Measurements from ENCODE around the gene PDE4B.

PDE4B gene

DNA sequence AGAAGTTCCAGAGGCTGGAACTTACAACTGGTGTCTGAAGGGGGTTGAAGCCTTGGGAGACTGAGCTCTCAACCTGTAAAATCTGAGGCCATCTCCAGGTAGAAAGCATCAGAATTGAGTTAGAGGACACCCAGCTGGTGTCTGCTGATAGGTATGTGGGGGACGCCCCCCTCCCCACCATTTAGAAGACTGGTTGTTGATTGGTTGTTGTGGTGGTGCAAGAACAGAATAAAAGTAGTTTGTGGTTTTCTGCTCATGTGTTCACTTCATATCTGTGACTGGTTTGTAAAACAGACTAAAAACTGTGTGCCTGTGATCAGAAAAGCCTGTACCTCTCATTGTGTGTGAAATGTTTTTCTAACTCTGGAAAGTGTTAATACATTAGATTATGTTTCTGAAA is 33.2 kb upstream of the PDE4B start:
- in situ Hi-C loops (cut with MboI; ENCODE audit: low sequenced_read_pairs, unreplicated experiment): no loop called here
- TF ChIP-seq, protein P1, sequence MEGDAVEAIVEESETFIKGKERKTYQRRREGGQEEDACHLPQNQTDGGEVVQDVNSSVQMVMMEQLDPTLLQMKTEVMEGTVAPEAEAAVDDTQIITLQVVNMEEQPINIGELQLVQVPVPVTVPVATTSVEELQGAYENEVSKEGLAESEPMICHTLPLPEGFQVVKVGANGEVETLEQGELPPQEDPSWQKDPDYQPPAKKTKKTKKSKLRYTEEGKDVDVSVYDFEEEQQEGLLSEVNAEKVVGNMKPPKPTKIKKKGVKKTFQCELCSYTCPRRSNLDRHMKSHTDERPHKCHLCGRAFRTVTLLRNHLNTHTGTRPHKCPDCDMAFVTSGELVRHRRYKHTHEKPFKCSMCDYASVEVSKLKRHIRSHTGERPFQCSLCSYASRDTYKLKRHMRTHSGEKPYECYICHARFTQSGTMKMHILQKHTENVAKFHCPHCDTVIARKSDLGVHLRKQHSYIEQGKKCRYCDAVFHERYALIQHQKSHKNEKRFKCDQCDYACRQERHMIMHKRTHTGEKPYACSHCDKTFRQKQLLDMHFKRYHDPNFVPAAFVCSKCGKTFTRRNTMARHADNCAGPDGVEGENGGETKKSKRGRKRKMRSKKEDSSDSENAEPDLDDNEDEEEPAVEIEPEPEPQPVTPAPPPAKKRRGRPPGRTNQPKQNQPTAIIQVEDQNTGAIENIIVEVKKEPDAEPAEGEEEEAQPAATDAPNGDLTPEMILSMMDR (IDR thresholded peaks at IDR 0.05; ENCODE audit: borderline replicate concordance, control extremely low read depth, extremely low read depth, insufficient read depth, missing control alignments): no peak
- no peak for DNase-seq (ENCODE audit: low spot score)

DNA sequence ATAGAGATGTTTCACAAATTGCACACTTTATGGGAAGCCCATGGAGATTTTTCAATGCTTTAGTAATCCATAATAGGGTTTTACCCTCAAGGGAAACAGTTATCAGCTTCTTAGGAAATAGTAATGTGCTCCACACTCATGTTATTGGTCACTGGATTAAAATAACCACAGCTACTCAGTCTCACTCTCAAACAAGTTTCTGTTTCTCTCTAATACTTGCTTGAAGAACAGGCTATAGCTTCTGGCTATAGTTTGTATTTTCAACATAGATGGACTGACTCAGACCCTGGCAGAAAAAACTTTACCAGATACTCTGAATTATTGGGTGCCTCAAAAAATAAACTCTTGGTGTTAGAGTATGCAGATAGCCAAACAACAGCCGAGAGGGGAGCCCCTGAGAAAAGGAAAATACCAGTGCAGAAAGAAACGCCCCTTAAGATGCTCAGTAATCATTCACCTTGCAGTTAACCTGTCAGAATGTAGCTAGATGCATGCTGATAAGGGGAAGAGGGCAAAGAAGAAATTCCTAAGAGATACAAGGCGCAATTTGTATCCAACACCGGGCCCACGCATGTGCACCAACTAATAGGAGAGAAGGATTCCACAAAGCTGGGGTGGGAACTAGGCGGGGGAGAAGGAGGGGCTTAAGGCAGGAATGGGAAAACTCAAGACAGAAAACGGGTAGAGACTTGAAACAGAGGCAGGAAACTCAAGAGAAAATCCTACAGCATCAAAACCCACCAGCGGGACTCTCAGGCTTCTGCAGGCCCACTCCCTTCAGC is 30.4 kb upstream of the PDE4B start:
- TF ChIP-seq, protein P1 (IDR thresholded peaks at IDR 0.05; ENCODE audit: borderline replicate concordance, control extremely low read depth, extremely low read depth, insufficient read depth, missing control alignments): no peak
- in situ Hi-C loops (cut with MboI; ENCODE audit: low sequenced_read_pairs, unreplicated experiment): no loop called here
- no peak for DNase-seq (ENCODE audit: low spot score)

DNA sequence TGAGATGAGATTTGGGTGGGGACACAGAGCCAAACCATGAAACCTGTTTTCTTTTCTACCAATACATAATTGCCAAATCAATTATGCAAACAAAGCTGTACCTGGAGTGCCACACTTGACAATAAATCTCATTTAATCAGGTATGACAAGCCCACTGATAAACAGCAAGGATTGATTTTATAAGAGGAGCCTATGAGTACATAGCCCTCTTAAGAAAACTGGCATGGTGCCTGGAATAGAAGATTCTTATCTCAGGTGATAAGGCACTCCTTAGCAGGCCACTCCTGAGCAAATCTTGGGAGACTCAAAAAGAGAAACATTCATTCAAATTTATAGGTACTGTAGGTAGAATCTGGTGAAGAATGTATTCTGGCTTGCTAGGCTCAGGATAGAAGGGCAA is 28.6 kb upstream of the PDE4B start:
- TF ChIP-seq, protein P1 (IDR thresholded peaks at IDR 0.05; ENCODE audit: borderline replicate concordance, control extremely low read depth, extremely low read depth, insufficient read depth, missing control alignments): no peak
- in situ Hi-C loops (cut with MboI; ENCODE audit: low sequenced_read_pairs, unreplicated experiment): no loop called here
- DNase-seq (ENCODE audit: low spot score): no peak

DNA sequence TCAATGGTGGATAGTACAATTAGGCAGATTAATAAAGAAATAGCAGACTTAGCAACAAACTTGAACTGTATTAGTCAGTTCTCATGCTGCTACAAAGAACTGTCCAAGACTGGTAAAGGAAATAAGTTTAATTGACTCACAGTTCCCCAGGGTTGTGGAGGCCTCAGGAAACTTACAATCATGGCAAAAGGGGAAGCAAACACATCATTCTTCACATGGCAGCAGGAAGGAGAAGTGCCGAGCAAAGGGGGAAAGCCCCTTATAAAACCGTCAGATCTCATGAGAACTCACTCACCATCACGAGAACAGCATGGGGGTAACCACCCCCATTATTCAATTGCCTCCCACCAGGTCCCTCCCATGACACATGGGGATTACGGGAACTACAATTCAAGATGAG is 27.1 kb upstream of the PDE4B start:
- in situ Hi-C loops (cut with MboI; ENCODE audit: low sequenced_read_pairs, unreplicated experiment): no loop called here
- TF ChIP-seq, protein P1 (IDR thresholded peaks at IDR 0.05; ENCODE audit: borderline replicate concordance, control extremely low read depth, extremely low read depth, insufficient read depth, missing control alignments): no peak
- DNase-seq (ENCODE audit: low spot score): no peak

DNA sequence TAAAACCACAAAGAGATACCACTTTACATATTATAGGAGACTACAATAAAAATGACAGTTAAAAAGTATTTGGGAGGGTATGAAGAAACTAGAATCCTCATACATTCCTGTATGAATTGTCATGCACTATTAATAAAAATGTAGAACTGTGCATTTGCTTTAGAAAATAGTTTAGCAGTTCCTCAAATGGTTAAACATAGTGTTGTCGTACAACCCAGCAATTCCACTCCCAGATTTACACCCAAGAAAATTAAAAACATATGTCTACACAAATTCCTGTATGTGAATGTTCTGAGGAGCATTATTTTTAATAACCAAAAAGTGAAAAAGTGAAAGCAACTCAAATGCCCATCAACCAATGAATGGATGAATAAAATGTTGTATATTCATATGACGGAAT is 23.1 kb upstream of the PDE4B start:
- DNase-seq (ENCODE audit: low spot score): no peak
- TF ChIP-seq, protein P1 (IDR thresholded peaks at IDR 0.05; ENCODE audit: borderline replicate concordance, control extremely low read depth, extremely low read depth, insufficient read depth, missing control alignments): no peak
- in situ Hi-C loops (cut with MboI; ENCODE audit: low sequenced_read_pairs, unreplicated experiment): no loop called here

DNA sequence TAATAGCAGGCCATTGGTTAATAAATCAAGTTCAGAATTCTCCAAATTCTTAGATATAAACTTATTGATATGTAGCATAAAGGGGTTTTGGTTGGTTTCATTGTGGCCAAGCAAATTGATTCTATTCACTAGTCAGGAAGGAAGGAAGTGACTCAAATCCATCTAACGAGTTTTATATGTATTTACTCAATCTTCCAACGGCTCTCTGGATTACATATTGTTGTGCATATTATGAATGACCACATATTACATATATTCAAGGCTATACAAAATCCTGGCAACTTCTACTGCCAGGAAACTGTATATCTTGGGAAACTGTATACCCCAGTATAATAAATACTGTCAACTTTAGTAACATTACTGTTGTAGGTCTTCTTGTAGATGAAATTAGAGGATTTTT is 20.1 kb upstream of the PDE4B start:
- no peak for DNase-seq (ENCODE audit: low spot score)
- in situ Hi-C loops (cut with MboI; ENCODE audit: low sequenced_read_pairs, unreplicated experiment): no loop called here
- TF ChIP-seq, protein P1 (IDR thresholded peaks at IDR 0.05; ENCODE audit: borderline replicate concordance, control extremely low read depth, extremely low read depth, insufficient read depth, missing control alignments): no peak

Measured in GM13976 (cell line).